NT2/D1 (cell line): ENCODE data around the gene YEATS4.

Experiments
- YY1 ChIP-seq: IDR thresholded peaks from 2 replicates; pipeline ENCODE4 v1.6.1; 2011; ENCODE audit not compliant: insufficient read length, insufficient read depth
- ZNF274 ChIP-seq: IDR thresholded peaks from 2 replicates; pipeline ENCODE4 v1.6.1; 2011; ENCODE audit warnings: mild to moderate bottlenecking, low read depth, low read length

- TF ChIP-seq YY1 (no peak), ZNF274 (no peak)
Observed at GRCh38 chr12:69428351-69429073, 69.0 kb downstream of the YEATS4 start.
